Effector memory CD4-positive, alpha-beta T cell (primary cell): ENCODE data around the gene NDUFV1.
"Not testable (repeated sequence)": the region's sequence is repeated elsewhere in the genome, so short reads cannot be mapped to it uniquely, and the experiment has no call there.

ENCODE experiments used
- DNase-seq, 3 donors: peaks; one replicate each; pipeline ENCODE4 v3.0.0-alpha.2; 2020
- H3K27ac ChIP-seq: 2 replicates; pipeline ENCODE4 v1.7.0; 2013; ENCODE audit warnings: mild to moderate bottlenecking, low read length, moderate library complexity; ENCODE audit not compliant: insufficient read depth, poor library complexity, severe bottlenecking
- H3K27me3 ChIP-seq: replicated peaks from 2 replicates; pipeline ENCODE4 v1.7.0; 2013; ENCODE audit warnings: mild to moderate bottlenecking, low read length; ENCODE audit not compliant: insufficient read depth, control insufficient read depth, poor library complexity, severe bottlenecking
- H3K36me3 ChIP-seq: 2 replicates; pipeline ENCODE4 v1.7.0; 2013; ENCODE audit warnings: mild to moderate bottlenecking, low read length, moderate library complexity; ENCODE audit not compliant: control insufficient read depth, insufficient read depth
- H3K4me1 ChIP-seq: 2 replicates; pipeline ENCODE4 v1.7.0; 2013; ENCODE audit warnings: low read length, mild to moderate bottlenecking; ENCODE audit not compliant: control insufficient read depth, insufficient read depth, poor library complexity, severe bottlenecking
- H3K4me3 ChIP-seq: 2 replicates; pipeline ENCODE4 v1.7.0; 2013; ENCODE audit warnings: low read length, low read depth, mild to moderate bottlenecking; ENCODE audit not compliant: insufficient read depth, poor library complexity, severe bottlenecking
- H3K9me3 ChIP-seq: 2 replicates; pipeline ENCODE4 v1.7.0; 2013; ENCODE audit warnings: mild to moderate bottlenecking, low read length, moderate library complexity; ENCODE audit not compliant: control insufficient read depth

NDUFV1 gene

GRCh38 chr11:67617243-67617953, 10.7 kb downstream of the NDUFV1 start:
- peaks cover 2% of the 10 kb centered on the region for H3K36me3 ChIP-seq
- H3K4me1 ChIP-seq = peaks cover 21% of the 10 kb centered on the region
- H3K27ac ChIP-seq = no peak overlapping the region
- no peaks in the 10 kb centered on the region for H3K9me3 ChIP-seq
- no peak overlapping the region for H3K4me3 ChIP-seq
- DNase-seq = no peak
- H3K27me3 ChIP-seq = no peaks in the 10 kb centered on the region

GRCh38 chr11:67618901-67619659, 12.3 kb downstream of the NDUFV1 start:
- H3K36me3 ChIP-seq, H3K9me3 ChIP-seq, H3K27ac ChIP-seq, H3K27me3 ChIP-seq, DNase-seq, H3K4me3 ChIP-seq: not testable (repeated sequence)
- peaks cover 12% of the 10 kb centered on the region for H3K4me1 ChIP-seq

GRCh38 chr11:67619683-67620618, 13.2 kb downstream of the NDUFV1 start:
- H3K27ac ChIP-seq, H3K4me1 ChIP-seq, H3K4me3 ChIP-seq, H3K36me3 ChIP-seq, DNase-seq, H3K9me3 ChIP-seq, H3K27me3 ChIP-seq: not testable (repeated sequence)

GRCh38 chr11:67620621-67621020, 13.9 kb downstream of the NDUFV1 start:
- H3K9me3 ChIP-seq, H3K27ac ChIP-seq, H3K4me3 ChIP-seq, H3K27me3 ChIP-seq, DNase-seq, H3K4me1 ChIP-seq, H3K36me3 ChIP-seq: not testable (repeated sequence)

GRCh38 chr11:67621928-67622327, 15.2 kb downstream of the NDUFV1 start:
- DNase-seq, H3K27me3 ChIP-seq, H3K27ac ChIP-seq, H3K36me3 ChIP-seq, H3K4me1 ChIP-seq, H3K9me3 ChIP-seq, H3K4me3 ChIP-seq: not testable (repeated sequence)

GRCh38 chr11:67622905-67623304, 16.2 kb downstream of the NDUFV1 start:
- not testable (repeated sequence) for H3K27me3 ChIP-seq

GRCh38 chr11:67623795-67624194, 17.1 kb downstream of the NDUFV1 start:
- not testable (repeated sequence) for H3K27me3 ChIP-seq, H3K4me1 ChIP-seq, H3K9me3 ChIP-seq, H3K36me3 ChIP-seq, H3K4me3 ChIP-seq, DNase-seq, H3K27ac ChIP-seq

More at GRCh38 chr11:67622905-67623304, 16.2 kb downstream of the NDUFV1 start:
- not testable (repeated sequence) for H3K36me3 ChIP-seq, H3K4me3 ChIP-seq, H3K27ac ChIP-seq, H3K4me1 ChIP-seq, DNase-seq, H3K9me3 ChIP-seq

GRCh38 chr11:67626131-67626833, 19.5 kb downstream of the NDUFV1 start:
- H3K9me3 ChIP-seq, H3K36me3 ChIP-seq, H3K27ac ChIP-seq, H3K27me3 ChIP-seq, DNase-seq, H3K4me3 ChIP-seq: not testable (repeated sequence)
- peaks cover 10% of the 10 kb centered on the region for H3K4me1 ChIP-seq

GRCh38 chr11:67626970-67627369, 20.2 kb downstream of the NDUFV1 start:
- H3K27ac ChIP-seq = no peak overlapping the region
- peaks cover 10% of the 10 kb centered on the region for H3K4me1 ChIP-seq
- H3K4me3 ChIP-seq = no peak overlapping the region
- H3K36me3 ChIP-seq = no peaks in the 10 kb centered on the region
- H3K27me3 ChIP-seq = no peaks in the 10 kb centered on the region
- H3K9me3 ChIP-seq = no peaks in the 10 kb centered on the region
- DNase-seq = no peak
